Measurements from ENCODE around the gene CS. TPM values are rescaled to one million over a fixed set of nuclear protein-coding genes. Genes with fewer than 3 reads are reported as not detected.

Gene CS
- total and polyA plus RNA-seq, 4 donors, result 43.1 to 204 (median 94.3) TPM

DNA sequence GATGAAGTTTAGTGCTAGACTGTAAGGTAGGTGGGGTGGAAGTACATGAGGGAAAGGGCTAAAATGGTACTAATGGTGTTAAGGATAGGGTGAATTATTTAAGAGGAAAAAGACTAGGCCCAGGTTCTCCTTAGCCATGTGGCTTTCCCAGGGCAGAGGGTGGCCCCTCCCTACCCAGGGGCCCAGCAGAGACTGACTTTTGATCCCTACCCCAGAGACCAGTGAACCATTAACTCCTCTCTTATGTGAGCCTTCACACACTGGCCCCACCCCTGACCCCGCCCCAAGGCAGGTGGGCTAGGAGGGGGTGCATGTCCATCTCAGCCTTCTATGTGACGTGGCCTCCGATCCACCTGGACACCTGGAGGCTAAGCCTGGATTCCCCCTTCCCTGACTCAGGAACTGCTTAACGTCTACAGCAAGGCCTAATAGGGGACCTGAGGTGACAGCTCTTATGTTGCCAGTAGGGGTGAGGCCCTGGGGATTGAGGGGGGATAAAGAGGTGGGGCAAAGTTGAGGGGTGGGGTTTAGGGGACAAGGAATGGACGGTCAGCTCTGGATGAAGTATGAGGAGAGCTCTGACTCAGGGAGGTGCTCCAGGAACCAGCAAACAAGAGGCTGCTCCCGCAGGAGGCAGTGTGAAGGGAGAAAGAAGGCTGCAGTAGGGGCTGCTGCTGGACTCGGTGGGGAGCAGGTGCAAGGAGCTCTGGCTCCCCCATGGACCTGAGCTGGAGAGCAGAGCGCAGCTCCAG is 69.5 kb downstream of the CS start:
- peaks cover 0 to 4% (median 0%) of the 10 kb centered on the region in 5 donors for H3K4me1 ChIP-seq (ENCODE audit: control insufficient read depth in 5 of 5, insufficient read depth in 5 of 5, low read length in 5 of 5)
- DNase-seq (no peak), ATAC-seq (ENCODE audit: insufficient read depth, low FRiP score) (no peak)
- H3K9me3 ChIP-seq (ENCODE audit: control insufficient read depth in 4 of 4, insufficient read depth in 3 of 4, low read length in 3 of 4), result no peaks in the 10 kb centered on the region
- H3K4me3 ChIP-seq, result no peak overlapping the region
- WGBS, 2 donors, result 74 to 87% methylated on average over 8 of the region's 8 CpGs
- TF ChIP-seq, protein P1, sequence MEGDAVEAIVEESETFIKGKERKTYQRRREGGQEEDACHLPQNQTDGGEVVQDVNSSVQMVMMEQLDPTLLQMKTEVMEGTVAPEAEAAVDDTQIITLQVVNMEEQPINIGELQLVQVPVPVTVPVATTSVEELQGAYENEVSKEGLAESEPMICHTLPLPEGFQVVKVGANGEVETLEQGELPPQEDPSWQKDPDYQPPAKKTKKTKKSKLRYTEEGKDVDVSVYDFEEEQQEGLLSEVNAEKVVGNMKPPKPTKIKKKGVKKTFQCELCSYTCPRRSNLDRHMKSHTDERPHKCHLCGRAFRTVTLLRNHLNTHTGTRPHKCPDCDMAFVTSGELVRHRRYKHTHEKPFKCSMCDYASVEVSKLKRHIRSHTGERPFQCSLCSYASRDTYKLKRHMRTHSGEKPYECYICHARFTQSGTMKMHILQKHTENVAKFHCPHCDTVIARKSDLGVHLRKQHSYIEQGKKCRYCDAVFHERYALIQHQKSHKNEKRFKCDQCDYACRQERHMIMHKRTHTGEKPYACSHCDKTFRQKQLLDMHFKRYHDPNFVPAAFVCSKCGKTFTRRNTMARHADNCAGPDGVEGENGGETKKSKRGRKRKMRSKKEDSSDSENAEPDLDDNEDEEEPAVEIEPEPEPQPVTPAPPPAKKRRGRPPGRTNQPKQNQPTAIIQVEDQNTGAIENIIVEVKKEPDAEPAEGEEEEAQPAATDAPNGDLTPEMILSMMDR (IDR thresholded peaks at IDR 0.05; ENCODE audit: control extremely low read depth, extremely low read depth), result no peak
- H3K27me3 ChIP-seq (ENCODE audit: control insufficient read depth in 3 of 3, insufficient read depth in 3 of 3, low read length in 2 of 3), result no peaks in the 10 kb centered on the region
- H3K27ac ChIP-seq (ENCODE audit: low read depth in 1 of 2, low read length in 1 of 2), result no peak overlapping the region
- H3K36me3 ChIP-seq (ENCODE audit: control insufficient read depth in 4 of 4, insufficient read depth in 4 of 4, low read length in 4 of 4), result peaks cover 0 to 3% (median 0%) of the 10 kb centered on the region in 4 donors
- no peak overlapping the region for H3K9ac ChIP-seq (ENCODE audit: insufficient read depth in 1 of 2, low read length in 2 of 2)

DNA sequence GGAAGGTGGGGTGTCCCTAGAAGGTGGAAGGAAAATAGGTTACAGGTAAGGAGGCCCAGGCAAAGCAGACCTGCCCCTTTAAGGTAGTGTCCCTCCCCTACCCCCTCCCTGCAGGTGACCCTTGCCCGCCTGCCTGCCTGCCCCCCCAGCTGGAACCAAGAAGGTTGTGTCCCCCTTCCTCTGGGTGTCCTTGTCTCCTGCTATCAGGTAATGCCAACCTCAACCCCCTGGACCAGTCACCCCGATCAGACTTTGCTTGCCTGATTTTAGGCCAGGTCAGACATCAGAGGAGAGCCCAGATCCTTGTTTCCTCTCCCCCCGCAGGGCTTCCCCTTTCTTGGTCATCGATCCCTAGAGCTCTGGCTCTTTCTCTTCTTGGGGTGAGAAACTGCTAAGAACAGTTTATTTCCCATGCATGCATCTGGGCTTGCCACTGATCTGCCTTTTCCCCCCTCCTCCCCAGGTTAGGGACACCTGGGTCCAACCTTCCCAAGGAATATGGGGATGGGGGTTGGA is 70.2 kb downstream of the CS start, which contains the start of gene SLC39A5:
Gene SLC39A5 (plus strand): TSS at position 136 of the 516 bp plus-strand sequence. CDS start 1,224 bp downstream, outside the sequence.
- no peaks in the 10 kb centered on the region for H3K9me3 ChIP-seq (ENCODE audit: control insufficient read depth in 4 of 4, insufficient read depth in 3 of 4, low read length in 3 of 4)
- no peak within 1 kb of the TSS for H3K9ac ChIP-seq (ENCODE audit: insufficient read depth in 1 of 2, low read length in 2 of 2)
- no peak for ATAC-seq (ENCODE audit: insufficient read depth, low FRiP score)
- peaks cover 0 to 4% (median 4%) of the 10 kb centered on the region in 5 donors for H3K4me1 ChIP-seq (ENCODE audit: control insufficient read depth in 5 of 5, insufficient read depth in 5 of 5, low read length in 5 of 5)
- TF ChIP-seq, protein P1 (IDR thresholded peaks at IDR 0.05; ENCODE audit: control extremely low read depth, extremely low read depth), result no peak
- H3K27ac ChIP-seq (ENCODE audit: low read depth in 1 of 2, low read length in 1 of 2), result no peak within 1 kb of the TSS
- no peaks in the 10 kb centered on the region for H3K27me3 ChIP-seq (ENCODE audit: control insufficient read depth in 3 of 3, insufficient read depth in 3 of 3, low read length in 2 of 3)
- 54 to 71% methylated on average over 4 of the region's 4 CpGs for WGBS, 2 donors
- H3K4me3 ChIP-seq, result no peak within 1 kb of the TSS
- H3K36me3 ChIP-seq (ENCODE audit: control insufficient read depth in 4 of 4, insufficient read depth in 4 of 4, low read length in 4 of 4), result peaks cover 0 to 3% (median 0%) of the 10 kb centered on the region in 4 donors
- no peak for DNase-seq

DNA sequence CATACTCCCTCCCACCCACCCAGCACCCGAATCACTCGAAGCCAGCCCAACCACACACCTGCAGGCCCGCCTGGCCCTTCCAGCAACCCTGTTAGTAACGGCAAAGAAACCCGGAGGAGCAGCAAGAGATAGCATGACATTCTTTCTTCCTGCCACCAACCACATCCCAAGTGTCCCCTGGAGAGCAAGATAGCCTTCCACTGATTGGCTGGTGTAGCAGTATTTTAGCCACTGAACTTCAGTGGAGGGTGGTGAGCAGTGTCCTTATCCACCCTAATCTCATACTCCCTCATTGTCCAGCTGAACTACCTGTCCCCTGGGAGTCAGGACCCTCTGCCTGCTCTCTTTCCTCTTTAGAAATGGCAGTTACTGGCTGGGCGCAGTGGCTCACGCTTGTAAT is 71.0 kb downstream of the CS start:
- no peaks in the 10 kb centered on the region for H3K9me3 ChIP-seq (ENCODE audit: control insufficient read depth in 4 of 4, insufficient read depth in 3 of 4, low read length in 3 of 4)
- 94 to 95% methylated on average over 7 of the region's 7 CpGs for WGBS, 2 donors
- DNase-seq, result no peak

More for the DNA sequence above, 71.0 kb downstream of the CS start:
- TF ChIP-seq, protein P1 (IDR thresholded peaks at IDR 0.05; ENCODE audit: control extremely low read depth, extremely low read depth), result no peak
- Histone ChIP-seq H3K27me3 (ENCODE audit: control insufficient read depth in 3 of 3, insufficient read depth in 3 of 3, low read length in 2 of 3) (no peaks in the 10 kb centered on the region), H3K27ac (ENCODE audit: low read depth in 1 of 2, low read length in 1 of 2) (no peak overlapping the region), H3K9ac (ENCODE audit: insufficient read depth in 1 of 2, low read length in 2 of 2) (no peak overlapping the region), H3K4me3 (no peak overlapping the region), H3K36me3 (ENCODE audit: control insufficient read depth in 4 of 4, insufficient read depth in 4 of 4, low read length in 4 of 4) (peaks cover 0 to 3% (median 0%) of the 10 kb centered on the region in 4 donors), H3K4me1 (ENCODE audit: control insufficient read depth in 5 of 5, insufficient read depth in 5 of 5, low read length in 5 of 5) (peaks cover 0 to 8% (median 4%) of the 10 kb centered on the region in 5 donors)
- ATAC-seq (ENCODE audit: insufficient read depth, low FRiP score), result no peak

All from lung (tissue), 12 donors.